HG03196 (cell line): Measurements from ENCODE around the gene SNAP29.

Experiments used
- ATAC-seq: cut with Tn5 transposase; IDR thresholded peaks from one replicate; pipeline ENCODE4 v1.9.1; 2021; ENCODE audit not compliant: unreplicated experiment

Gene SNAP29

GRCh38 chr22:20865875-20866445, 7.2 kb downstream of the SNAP29 start:
- no peak for ATAC-seq

- ATAC-seq = no peak
Observed at GRCh38 chr22:20866736-20867135, 7.9 kb downstream of the SNAP29 start.

GRCh38 chr22:20867179-20868024, 8.6 kb downstream of the SNAP29 start:
- no peak for ATAC-seq

- ATAC-seq = no peak
Observed at GRCh38 chr22:20868025-20868962, 9.5 kb downstream of the SNAP29 start.

- ATAC-seq = no peak
Observed at GRCh38 chr22:20869234-20869633, 10.4 kb downstream of the SNAP29 start.

GRCh38 chr22:20873214-20873613, 14.4 kb downstream of the SNAP29 start:
- ATAC-seq = no peak

GRCh38 chr22:20875296-20875695, 16.5 kb downstream of the SNAP29 start:
- ATAC-seq = no peak

GRCh38 chr22:20877715-20878114, 18.9 kb downstream of the SNAP29 start:
- ATAC-seq = no peak

- no peak for ATAC-seq
Observed at GRCh38 chr22:20881231-20881630, 22.4 kb downstream of the SNAP29 start.

GRCh38 chr22:20881869-20882815, 23.3 kb downstream of the SNAP29 start:
- ATAC-seq = no peak

GRCh38 chr22:20882855-20883254, 24.0 kb downstream of the SNAP29 start:
- no peak for ATAC-seq

GRCh38 chr22:20884454-20884853, 25.6 kb downstream of the SNAP29 start:
- no peak for ATAC-seq

GRCh38 chr22:20885017-20885556, 26.3 kb downstream of the SNAP29 start:
- ATAC-seq = no peak

GRCh38 chr22:20885557-20886323, 26.9 kb downstream of the SNAP29 start:
- no peak for ATAC-seq

GRCh38 chr22:20887375-20887774, 28.6 kb downstream of the SNAP29 start:
- no peak for ATAC-seq

- ATAC-seq = no peak
Observed at GRCh38 chr22:20889025-20889704, 30.4 kb downstream of the SNAP29 start.

- no peak for ATAC-seq
Observed at GRCh38 chr22:20889904-20890540, 31.2 kb downstream of the SNAP29 start.

- no peak for ATAC-seq
Observed at GRCh38 chr22:20890975-20891374, 32.2 kb downstream of the SNAP29 start.
